Measurements from ENCODE around the gene MACROD1.

DNA sequence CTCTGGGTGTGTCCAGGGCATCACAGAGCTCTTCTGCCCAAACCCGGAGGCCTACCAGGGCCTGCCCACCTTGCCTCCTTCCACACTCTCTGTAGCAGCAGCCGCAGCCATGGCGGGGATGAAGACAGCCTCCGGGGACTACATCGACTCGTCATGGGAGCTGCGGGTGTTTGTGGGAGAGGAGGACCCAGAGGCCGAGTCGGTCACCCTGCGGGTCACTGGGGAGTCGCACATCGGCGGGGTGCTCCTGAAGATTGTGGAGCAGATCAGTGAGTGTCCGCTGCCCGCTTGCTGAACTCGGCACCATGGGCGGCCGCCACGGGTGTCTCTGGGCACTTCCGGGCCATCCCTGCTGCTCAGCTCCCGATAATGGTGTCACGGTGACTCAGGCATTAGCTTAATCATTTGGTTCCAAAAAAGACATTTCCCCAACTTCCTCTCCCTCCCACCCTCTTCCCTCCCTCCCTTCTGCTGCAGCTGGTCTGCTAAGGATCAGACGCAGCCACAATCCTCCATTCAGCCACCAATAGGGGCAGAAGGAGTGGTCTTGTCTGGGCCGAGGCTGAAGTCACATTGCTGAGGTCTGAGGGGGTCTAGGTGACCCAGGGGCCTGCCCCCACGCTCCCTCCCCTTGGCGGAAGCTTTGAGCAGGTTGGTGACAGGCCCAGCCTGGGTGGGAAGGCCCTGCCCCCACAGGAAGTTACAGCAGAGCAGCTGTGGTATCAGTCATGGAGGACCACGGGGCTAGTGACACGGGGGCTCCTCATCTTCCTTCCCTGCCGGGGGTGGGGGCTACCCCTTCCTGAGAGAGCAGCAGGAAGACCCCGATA, 41.6 kb upstream of the MACROD1 start:
- TF ChIP-seq, protein P1, sequence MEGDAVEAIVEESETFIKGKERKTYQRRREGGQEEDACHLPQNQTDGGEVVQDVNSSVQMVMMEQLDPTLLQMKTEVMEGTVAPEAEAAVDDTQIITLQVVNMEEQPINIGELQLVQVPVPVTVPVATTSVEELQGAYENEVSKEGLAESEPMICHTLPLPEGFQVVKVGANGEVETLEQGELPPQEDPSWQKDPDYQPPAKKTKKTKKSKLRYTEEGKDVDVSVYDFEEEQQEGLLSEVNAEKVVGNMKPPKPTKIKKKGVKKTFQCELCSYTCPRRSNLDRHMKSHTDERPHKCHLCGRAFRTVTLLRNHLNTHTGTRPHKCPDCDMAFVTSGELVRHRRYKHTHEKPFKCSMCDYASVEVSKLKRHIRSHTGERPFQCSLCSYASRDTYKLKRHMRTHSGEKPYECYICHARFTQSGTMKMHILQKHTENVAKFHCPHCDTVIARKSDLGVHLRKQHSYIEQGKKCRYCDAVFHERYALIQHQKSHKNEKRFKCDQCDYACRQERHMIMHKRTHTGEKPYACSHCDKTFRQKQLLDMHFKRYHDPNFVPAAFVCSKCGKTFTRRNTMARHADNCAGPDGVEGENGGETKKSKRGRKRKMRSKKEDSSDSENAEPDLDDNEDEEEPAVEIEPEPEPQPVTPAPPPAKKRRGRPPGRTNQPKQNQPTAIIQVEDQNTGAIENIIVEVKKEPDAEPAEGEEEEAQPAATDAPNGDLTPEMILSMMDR (IDR thresholded peaks at IDR 0.05), result no peak
- no peak for TF ChIP-seq EP300 (IDR thresholded peaks at IDR 0.05)

All from suprapubic skin (tissue), 3 donors.